Measurements from ENCODE around the gene FZD10.

The FZD10 gene

GRCh38 chr12:130155416-130156073 is 6.7 kb upstream of the FZD10 start:
- DNase-seq, result no peak

GRCh38 chr12:130156652-130157275 is 5.5 kb upstream of the FZD10 start:
- no peak for DNase-seq

GRCh38 chr12:130157998-130158753 is 4.1 kb upstream of the FZD10 start:
- DNase-seq, result no peak

- DNase-seq, result no peak
These were observed 3.6 kb upstream of the FZD10 start for GRCh38 chr12:130158754-130159059.

- no peak for DNase-seq
These were observed 2.0 kb upstream of the FZD10 start for GRCh38 chr12:130160306-130160705.

GRCh38 chr12:130160711-130161231 is 1.5 kb upstream of the FZD10 start:
- DNase-seq, result no peak

GRCh38 chr12:130161261-130162243 is 712 bp upstream of the FZD10 start:
- DNase-seq, result peak; percentile 31

GRCh38 chr12:130162745-130163460 is 639 bp downstream of the FZD10 start:
- no peak for DNase-seq

GRCh38 chr12:130163461-130164215 is 1.4 kb downstream of the FZD10 start:
- DNase-seq, result no peak

GRCh38 chr12:130164216-130164542 is 1.9 kb downstream of the FZD10 start:
- DNase-seq, result no peak

- no peak for DNase-seq
These were observed 2.7 kb downstream of the FZD10 start for GRCh38 chr12:130164936-130165335.

GRCh38 chr12:130166306-130166705 is 4.0 kb downstream of the FZD10 start:
- no peak for DNase-seq

- DNase-seq, result no peak
These were observed 5.3 kb downstream of the FZD10 start for GRCh38 chr12:130167537-130167936.

- DNase-seq, result no peak
These were observed 7.0 kb downstream of the FZD10 start for GRCh38 chr12:130169256-130169655.

GRCh38 chr12:130169924-130170323 is 7.7 kb downstream of the FZD10 start:
- DNase-seq, result no peak

GRCh38 chr12:130170611-130171010 is 8.3 kb downstream of the FZD10 start:
- peak; percentile 33 for DNase-seq

- no peak for DNase-seq
These were observed 15.5 kb downstream of the FZD10 start for GRCh38 chr12:130177635-130178242.

GRCh38 chr12:130178282-130178681 is 16.0 kb downstream of the FZD10 start:
- DNase-seq, result no peak

GRCh38 chr12:130179191-130179590 is 16.9 kb downstream of the FZD10 start:
- no peak for DNase-seq

GRCh38 chr12:130179621-130180020 is 17.4 kb downstream of the FZD10 start:
- DNase-seq, result no peak

- DNase-seq, result no peak
These were observed 18.9 kb downstream of the FZD10 start for GRCh38 chr12:130181211-130181610.

Measured in NCI-H526 treated with DMSO at 0.1 percent for 48 hours (cell line).